ENCODE measurements around the gene EHD3. TPM values are rescaled to one million over a fixed set of nuclear protein-coding genes. Genes with fewer than 3 reads are reported as not detected.

EHD3 gene
- total and polyA plus RNA-seq, 2 of the 8 experiments (the other 6 are each of a cell fraction or from before 2014, with no cell fraction given) = 9.3 to 12.0 TPM

DNA sequence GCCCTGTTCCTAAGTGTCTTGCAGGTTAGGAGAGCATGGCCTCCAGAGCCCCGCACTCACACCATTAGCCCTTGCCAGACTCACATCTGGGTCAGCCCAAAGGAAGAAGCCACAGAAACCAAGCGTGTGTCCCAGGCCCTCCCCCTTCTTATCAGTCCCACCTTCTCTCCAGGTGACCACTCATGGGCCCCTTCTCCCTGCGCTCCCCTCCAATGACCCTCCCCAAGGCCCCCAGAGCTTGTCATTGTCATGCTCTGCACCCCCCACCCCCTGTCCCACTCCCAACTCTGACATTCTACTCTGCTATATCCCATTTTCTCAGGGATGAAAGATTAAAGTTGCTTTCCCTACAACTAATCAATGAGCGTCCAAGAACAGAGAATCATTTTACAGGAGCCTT is 46.8 kb upstream of the EHD3 start:
- 92% methylated on average over 4 of the region's 4 CpGs; no CpG with 5 or more reads in 1 of the 2 experiments for WGBS, 2 experiments (ENCODE audit: extremely low coverage in 1 of 2, insufficient coverage in 1 of 2, insufficient read length in 1 of 2, insufficient replicate concordance in 2 of 2, low coverage in 1 of 2, low lambda C conversion rate in 2 of 2, missing lambda C conversion rate in 1 of 2)
- Histone ChIP-seq H4K5ac (ENCODE audit: insufficient read length, low read depth, low read length) (no peak overlapping the region), H2BK20ac (ENCODE audit: low read length) (no peak overlapping the region), H3K4me1 (replicated peaks in 1 of 4; ENCODE audit: control insufficient read depth in 3 of 4, insufficient read depth in 4 of 4, low read length in 3 of 4) (no peaks in the 10 kb centered on the region), H3K4ac (replicated peaks; ENCODE audit: insufficient read length, low read depth, low read length) (no peak overlapping the region), H4K8ac (ENCODE audit: extremely low read depth, insufficient read depth, low read length) (no peak overlapping the region), H3K27ac (ENCODE audit: low read depth, low read length) (no peak overlapping the region), H3K36me3 (ENCODE audit: control insufficient read depth in 2 of 4, insufficient read depth in 4 of 4, low read length in 3 of 4) (no peaks in the 10 kb centered on the region), H4K20me1 (replicated peaks in 1 of 2; ENCODE audit: control insufficient read depth in 1 of 2, insufficient read depth in 2 of 2, low read length in 2 of 2) (no peaks in the 10 kb centered on the region), H4K91ac (replicated peaks; ENCODE audit: insufficient read length, low read length) (no peak overlapping the region), H3K9ac (replicated peaks in 1 of 4; ENCODE audit: extremely low read depth in 1 of 4, low read depth in 3 of 4, low read length in 3 of 4) (no peak overlapping the region), H3K79me1 (ENCODE audit: low read depth, low read length) (no peaks in the 10 kb centered on the region), H3K4me3 (ENCODE audit: extremely low read depth in 1 of 4, insufficient read depth in 2 of 4, low read depth in 3 of 4, low read length in 4 of 4) (no peak overlapping the region), H3K27me3 (replicated peaks in 1 of 4; ENCODE audit: control insufficient read depth in 3 of 4, extremely low read depth in 1 of 4, insufficient read depth in 3 of 4, low read length in 3 of 4) (no peaks in the 10 kb centered on the region), H3K79me2 (ENCODE audit: control insufficient read depth in 1 of 2, insufficient read depth in 2 of 2, low read length in 2 of 2) (no peaks in the 10 kb centered on the region), H3K9me3 (ENCODE audit: insufficient read depth in 2 of 2, low read depth in 1 of 2, low read length in 1 of 2) (no peaks in the 10 kb centered on the region), H2BK5ac (ENCODE audit: low read depth, low read length) (no peak overlapping the region), H2BK12ac (ENCODE audit: low read depth, low read length) (no peak overlapping the region), H3K18ac (ENCODE audit: extremely low read depth, low read length) (no peak overlapping the region), H2BK15ac (ENCODE audit: low read length) (no peak overlapping the region), H3K23ac (ENCODE audit: insufficient read length) (no peak overlapping the region), H3K23me2 (ENCODE audit: low read depth, low read length) (no peaks in the 10 kb centered on the region), H3K4me2 (ENCODE audit: insufficient read depth in 1 of 2, low read depth in 2 of 2, low read length in 2 of 2) (no peak overlapping the region), H3K14ac (ENCODE audit: insufficient read length) (no peak overlapping the region), H2BK120ac (replicated peaks; ENCODE audit: low read depth, low read length) (no peak overlapping the region), H2AFZ (ENCODE audit: low read length) (no peak overlapping the region), H2AK5ac (ENCODE audit: low read depth, low read length) (no peak overlapping the region), H3K56ac (replicated peaks; ENCODE audit: insufficient read length, low read depth, low read length) (no peak overlapping the region)
- FAIRE-seq = no peak
- peak in 1 of 2 experiments; percentile 19 for DNase-seq (ENCODE audit: low read depth in 1 of 2, low spot score in 2 of 2)
- CTCF ChIA-PET (ENCODE audit: partially characterized antibody) = interaction anchor here (0.7 to 1.3 kb wide), 2 partner anchors 14 to 1029 kb away, joined by 3 read pairs; no protein-coding TSS in a partner anchor
- TF ChIP-seq PHF8 (conservative IDR thresholded peaks at IDR 0.05; ENCODE audit: low read depth, low read length) (no peak), CHD2 (IDR thresholded peaks at IDR 0.05; ENCODE audit: low read length) (no peak), SIX5 (IDR thresholded peaks at IDR 0.05; ENCODE audit: low read depth, low read length) (no peak), HDAC6 (IDR thresholded peaks at IDR 0.05; ENCODE audit: low read depth, low read length) (no peak), TEAD4 (IDR thresholded peaks at IDR 0.05; ENCODE audit: low read depth, low read length) (no peak), JUN (IDR thresholded peaks at IDR 0.05; ENCODE audit: low read depth, low read length) (no peak), FOSL1 (IDR thresholded peaks at IDR 0.05; ENCODE audit: insufficient read depth, low read depth, low read length) (no peak)
- POLR2A ChIA-PET (ENCODE audit: partially characterized antibody) = no interaction called here

All from H1 (cell line).